Hepatic stellate cell (primary cell): ENCODE results near the gene NSDHL.
A peak's percentile ranks its signal among the peaks of the same experiment; 100 is the strongest.
"Not testable (repeated sequence)": the region's sequence is repeated elsewhere in the genome, so short reads cannot be mapped to it uniquely, and the experiment has no call there.

Experiments
- DNase-seq: peaks from one replicate; pipeline ENCODE4 v3.0.0; 2011; ENCODE audit warnings: low spot score

Gene NSDHL

DNA sequence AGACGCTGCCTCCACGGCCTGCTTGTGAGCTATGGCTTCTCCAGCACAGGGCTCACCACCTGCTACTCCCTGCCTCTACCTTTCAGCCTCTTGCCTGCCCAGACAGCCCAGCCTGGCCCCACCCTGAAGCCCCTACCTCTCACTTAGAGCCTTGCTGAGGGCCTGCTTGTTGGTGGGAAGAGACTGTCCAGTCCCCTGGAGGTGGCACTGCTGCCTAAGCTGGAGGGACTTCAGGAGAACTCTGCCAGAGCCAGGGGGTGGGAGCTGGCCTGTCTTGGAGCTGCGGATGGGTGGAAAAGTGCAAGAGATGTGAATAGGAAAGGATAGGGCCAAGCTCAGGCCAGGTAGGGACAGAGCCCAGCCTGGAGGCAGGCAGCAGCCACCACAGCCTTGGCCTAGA is 64.3 kb downstream of the NSDHL start:
- no peak for DNase-seq

DNA sequence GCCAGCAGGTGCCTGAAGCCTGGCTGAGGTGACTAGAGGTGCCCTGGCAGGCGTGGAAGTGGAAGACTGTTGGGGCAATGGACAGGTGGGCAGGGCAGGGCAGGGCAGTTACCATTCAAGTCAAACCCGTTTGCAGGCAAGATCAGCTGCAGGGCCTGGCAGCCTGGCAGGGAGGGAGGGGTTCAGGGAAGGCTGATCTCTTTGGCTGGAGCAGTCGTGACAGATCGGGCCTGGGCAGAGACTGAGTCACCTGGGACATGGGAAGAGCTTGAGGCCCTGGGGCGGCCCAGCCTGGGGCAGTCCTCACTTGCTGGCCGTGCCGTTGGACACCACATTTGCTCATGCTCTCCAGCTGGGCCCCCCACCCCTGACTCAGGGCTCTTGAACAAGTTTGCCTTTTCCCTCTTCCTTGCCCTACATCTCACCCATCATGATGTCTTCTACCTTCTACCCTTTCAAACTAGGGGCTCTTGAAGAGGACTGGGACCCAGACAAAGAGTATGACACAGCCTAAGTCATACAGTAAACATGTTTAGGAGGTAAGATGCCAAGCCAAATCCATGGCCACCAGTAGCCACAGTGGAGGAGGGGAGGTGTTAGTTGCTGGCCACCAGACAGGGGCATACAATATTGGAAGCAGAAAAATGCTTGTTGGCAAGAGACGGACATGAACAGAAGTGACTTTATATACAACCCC is 65.0 kb downstream of the NSDHL start:
- no peak for DNase-seq

DNA sequence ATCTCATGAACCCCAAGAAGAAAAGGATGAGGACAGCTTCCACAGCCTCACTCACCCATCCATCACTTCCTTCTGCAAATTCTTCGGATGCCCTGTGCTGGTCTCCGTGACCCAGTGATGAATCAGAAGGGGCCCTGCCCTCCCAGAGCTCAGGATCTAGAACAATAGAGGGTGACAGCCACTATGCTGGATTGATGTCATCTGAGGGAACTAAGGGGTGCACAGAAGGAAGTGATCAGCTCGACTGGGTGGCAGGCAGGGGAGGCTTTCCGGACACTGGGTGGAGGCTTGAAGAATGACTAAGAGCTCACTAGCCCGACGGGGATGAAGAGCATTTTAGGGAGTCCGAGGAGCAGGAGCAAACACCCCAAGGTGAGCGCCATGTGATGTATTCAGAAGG is 65.6 kb downstream of the NSDHL start:
- DNase-seq, result peak; percentile 27

DNA sequence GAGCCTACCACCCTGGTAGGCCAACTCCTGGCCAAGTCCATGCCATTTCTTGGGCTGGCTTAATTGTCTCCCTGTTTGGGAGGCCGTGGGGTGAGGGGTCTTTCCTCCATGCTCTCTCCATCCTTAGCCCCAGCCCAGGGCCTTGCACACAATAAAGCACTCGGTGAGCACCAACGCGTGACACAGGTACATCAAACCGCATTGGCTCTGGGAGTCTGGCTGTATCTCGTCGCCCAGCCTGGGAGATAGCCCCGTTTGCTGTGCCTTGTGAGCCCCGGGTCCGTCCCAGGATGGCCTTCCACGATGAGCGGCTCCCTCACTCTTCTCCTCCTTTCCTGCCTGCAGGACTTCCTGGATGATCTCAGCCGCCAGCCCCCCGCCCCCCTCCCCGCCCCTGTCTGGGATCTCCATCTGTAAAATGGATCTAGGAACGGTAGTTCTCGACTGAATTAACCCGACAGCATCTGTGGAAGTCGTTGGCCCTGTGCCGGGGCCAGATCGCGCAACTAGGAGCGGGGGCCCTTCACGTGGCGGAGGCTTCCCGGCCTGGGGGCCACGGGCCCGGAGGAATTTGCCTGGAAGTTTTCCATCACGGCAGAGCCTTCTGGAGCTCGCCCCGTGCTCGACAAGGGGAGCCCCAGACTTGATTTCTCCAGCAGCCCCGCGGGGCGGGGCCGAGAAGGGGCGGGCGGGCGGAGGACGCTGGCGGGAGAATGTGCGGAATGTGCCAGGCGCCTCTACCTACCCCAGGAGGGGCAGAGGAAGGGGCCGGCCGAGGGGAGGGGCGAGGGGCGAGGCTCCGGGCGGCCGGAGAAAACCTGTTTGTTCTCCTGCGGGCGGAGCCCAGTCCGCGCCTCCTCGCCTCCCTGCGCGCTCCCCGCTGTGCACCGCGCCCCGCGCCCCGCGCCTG is 66.6 kb downstream of the NSDHL start, which contains the start of gene ZNF185:
TSS of gene ZNF185 (plus strand) at position 846 of the 910 bp plus-strand sequence. CDS start 16,423 bp downstream, outside the sequence.
- DNase-seq, result no peak

DNA sequence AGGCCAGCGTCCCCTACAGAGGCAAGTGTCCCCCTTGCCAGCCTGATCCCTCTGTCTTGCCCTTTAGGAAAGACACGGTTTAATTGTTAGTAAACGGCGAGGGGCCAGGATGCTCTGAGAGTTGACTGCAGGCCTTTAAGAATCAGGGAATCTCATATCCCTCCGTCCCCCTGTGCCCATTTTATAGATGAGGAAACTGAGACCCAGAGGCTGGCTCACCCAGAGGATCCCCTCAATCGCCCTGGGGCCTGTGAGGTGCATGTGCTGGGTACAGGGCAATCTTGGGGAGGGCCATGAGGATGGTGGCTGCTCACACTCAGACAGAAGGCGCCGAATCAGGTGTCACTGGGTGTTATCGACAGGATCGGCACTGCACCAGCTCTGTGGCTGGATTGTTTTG is 67.6 kb downstream of the NSDHL start:
- DNase-seq, result no peak

DNA sequence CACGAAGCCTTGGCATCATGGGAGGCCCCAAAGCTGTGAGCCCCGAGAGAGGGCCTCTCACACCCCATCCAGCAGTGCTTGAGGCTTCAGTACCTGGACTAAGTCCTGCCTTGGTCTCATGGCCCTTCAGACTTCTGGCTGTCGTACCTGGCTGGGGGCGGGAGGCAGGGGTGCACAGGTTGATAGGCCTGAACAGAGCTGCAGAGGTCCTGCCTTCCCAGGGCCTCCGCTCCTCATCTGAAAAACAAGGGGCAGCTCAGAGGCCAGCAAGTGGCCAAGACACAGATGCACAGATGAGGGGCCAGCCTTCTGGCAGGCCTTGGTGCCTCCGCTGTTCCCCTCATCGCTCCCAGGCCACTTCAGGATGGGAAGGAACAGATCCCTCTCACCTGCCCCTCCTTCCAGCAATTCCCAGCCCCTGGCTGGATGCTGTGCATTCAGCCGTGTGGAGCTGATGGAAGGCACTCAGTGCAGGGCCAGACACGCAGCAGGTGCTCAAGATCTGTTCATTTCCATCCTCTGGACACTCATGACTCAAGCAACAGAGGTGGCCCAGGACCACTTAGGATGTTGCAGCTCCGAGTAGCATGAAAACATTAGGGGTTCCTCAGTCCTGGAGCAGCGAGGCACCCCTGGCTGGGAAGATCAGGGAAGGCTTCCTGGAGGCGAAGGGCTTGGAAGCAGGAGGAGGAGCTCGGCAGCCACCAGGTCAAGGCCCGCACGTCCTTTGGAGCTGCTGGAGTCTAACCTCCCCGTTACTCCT is 68.4 kb downstream of the NSDHL start:
- DNase-seq, result no peak

DNA sequence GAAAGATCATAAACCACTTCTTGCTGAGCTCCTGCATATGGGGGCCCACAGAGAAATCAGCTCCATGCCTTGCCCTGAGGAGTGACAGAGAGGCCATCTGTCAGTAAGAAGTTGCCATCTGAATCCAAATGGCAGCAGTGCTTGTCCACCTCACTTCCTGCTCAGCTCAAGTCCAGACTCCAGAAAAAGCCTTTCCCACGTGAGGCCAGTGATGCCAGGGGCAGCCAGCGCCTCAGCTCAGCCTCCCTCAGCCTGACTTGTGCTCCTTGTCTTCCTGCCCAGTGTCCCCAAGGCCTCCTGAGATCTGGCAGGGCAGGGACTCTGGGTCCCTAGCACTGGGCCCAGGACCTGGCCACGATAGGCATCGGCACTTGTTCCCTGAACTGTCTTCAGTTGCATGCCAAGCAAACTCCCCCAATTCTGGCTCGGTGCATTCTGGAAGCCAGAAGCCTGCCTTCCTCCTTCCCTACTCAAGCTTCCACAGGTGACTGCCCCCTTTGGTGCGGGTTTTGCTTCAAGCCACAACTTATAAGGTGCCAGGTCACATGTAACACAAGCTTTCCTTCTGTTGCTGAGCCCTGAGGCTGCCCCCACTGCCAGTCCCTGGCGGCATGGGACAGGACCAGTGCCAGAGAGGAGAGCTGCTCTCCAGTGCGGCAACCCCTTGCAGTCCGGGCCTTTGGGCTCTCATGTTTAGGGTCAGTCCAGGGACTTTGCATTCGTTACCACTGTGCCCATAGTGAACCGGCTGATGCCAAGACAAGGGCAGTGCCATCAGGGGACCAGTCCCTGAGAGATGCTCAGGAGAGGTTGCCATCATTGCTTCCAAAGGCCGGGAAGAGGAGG is 69.2 kb downstream of the NSDHL start:
- no peak for DNase-seq

DNA sequence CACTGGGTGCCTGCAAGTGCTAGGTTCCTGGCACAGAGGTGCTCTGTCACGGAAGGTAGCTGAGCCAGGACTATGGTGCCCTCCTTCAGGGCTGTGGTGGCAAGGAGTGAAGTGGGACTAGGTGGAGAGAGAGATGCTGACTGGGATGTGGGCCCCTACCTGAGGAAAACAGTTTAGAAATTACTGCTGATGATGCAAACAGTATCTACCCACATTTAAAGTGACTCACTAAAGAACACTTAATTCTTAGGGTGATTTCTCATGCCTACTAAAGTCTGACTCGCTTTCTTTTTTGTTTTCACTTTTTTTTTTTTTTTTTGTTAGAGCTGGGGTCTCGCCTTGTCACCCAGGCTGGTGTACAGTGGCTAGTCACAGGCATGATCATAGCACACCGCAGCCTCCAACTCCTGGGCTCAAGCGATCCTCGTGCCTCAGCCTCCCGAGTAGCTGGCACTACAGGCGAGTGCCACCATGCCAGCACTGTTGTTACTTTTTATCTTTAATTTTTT is 70.1 kb downstream of the NSDHL start:
- DNase-seq, result no peak

DNA sequence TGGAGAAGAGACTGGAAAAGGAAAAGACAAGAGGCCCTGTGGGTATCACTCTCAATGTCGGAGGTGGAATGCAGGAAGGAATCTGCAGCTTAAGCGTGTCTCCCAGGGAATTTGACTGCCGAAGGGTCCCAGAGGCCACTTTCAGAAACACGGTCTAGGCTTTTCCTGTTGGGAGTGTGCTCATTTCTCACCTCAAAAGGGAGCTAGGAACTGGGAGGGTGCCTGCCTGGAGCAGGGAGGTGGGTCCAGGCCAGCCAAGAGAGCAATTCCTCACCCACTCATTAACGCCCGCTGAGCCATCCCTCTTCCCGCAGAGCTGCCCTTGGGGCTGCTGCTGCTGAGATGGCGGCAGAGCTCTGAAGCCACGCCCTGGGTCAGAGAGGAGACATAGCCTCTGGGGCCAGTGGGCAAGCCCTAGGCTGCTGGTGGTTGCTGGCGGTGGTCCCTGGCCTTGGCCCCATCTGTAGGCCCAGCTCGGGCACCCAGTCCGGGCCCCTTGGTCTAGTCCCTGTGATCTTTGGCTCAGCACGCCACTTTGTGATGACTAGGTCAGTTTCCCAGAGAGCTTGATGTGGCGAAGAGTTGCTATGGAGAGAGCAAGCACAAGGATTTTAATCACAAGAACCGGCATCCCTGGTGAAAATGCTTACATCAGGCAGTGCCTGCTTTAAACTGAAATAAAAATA is 71.1 kb downstream of the NSDHL start:
- no peak for DNase-seq

DNA sequence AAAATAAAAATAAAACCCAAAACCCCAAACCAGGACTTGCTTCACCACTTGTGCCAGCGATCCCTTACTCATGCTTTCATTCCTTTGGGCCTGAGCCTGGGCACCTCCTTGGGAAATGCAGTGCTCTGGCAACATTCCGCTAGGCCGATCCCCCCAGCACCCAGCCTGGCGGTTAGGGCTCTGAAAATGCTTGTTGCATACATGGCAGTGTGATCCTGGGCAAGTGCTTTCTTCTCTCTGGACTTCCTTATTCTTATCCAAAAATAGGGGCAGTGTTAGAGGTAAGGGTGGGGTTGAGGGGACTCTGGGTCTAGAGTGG is 71.6 kb downstream of the NSDHL start:
- DNase-seq, result no peak

DNA sequence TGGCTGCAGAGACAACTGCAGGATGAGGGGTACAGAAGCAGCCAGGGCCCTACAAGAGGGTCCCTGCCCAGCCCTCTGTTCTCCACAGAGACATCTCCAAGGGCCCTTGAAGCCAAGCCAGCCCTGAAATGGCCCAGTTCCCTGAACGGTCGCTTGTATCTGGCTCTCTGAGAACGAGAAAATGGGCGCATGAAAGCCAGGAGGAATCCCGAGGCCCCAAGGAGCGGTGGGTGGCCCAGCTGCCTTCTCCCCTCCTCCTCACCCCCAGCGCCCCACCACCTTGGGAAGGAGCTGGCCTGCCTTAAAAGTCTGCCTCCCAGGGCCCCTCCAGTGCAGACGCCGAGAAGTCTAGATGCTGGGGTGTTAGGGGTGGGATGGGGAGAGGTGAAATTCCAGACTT is 72.7 kb downstream of the NSDHL start:
- DNase-seq, result no peak

DNA sequence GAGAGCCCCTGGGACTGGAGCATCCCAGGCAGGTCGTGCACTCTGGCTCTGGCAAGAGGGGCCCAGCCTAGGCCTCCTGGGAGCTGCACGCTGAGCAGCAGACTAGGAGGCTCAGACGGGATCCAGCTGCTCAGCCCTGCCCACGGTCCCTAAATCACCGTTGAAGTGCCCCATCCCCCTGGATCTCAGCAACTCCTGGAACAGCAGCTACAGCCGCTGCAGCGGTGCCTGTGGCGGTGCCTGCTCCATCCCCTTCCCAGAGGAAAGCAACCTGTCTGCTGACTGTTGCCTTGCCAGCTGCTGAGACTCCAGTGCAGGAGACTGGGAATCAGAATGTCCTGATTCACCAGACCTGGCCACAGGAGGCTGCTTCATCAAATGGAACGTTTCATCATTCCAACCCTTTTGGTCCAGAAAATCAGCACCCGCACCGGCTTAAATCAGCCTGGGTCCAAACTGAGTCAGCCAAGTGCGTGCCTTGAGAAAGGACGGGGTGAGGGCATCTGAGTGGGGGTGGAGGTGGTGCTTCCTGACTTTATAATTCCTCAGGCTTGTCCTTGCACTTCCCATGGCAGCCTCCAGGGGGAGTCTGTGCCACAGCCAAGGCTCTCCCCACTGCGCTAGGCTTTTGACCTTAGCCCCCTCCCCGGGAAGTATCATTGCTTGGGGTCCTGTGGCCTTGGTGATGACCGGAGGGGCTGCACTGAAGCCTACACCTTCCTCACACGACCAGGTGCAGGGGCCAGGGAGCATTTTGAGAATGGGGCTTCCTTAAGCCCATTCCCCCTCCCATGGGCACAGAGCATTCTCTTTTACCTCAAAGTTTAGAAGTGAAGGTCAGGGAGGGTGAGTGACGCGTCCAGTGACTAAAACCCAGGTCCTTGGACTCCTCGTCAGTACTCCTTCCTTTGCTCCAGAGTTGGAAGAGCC is 73.6 kb downstream of the NSDHL start:
- DNase-seq, result peak; percentile 89

DNA sequence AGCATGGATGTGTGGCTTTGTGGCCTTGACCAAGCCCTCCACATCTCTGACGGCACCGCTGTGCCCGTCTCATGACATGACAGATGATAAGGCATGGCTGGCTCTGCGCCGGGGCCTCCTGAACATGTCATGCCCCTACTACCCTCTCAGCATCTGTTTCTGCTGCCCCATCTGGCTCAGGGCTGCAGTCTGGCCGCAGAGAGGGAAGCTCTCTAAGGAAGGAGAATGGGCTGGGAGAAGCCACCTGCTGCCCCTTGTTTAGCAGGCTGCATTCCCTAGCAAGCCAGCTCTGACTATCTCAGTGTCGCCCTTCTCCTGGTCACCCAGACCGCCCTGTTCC is 74.2 kb downstream of the NSDHL start:
- no peak for DNase-seq

DNA sequence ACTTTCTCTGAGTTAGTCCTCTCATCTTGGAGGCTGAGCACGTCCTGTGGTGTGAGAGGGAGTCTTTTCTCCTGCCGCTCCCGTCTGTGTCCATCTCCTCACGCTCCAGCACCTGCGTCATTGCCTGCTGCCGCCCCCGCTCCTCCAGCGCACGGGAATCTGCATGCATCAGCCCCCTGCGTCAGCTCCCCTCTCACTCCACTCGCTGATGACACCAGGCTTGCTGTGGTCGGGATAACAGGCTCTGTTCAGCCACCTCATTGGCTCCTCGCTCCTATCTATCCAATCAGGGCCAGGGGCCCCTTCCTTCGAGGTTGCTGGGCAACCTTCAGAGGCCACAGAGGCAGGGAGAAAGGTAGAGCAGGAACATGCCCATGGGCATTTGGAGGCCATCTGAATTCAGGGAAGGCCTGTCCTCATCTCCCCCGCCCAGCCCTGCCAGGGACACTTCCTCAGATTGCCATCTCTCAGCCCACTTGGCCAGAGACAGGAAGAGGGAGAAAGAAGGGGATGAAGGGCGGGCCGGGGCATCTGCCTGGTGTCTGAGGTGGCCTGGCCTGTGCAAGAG is 76.3 kb downstream of the NSDHL start:
- DNase-seq, result no peak

DNA sequence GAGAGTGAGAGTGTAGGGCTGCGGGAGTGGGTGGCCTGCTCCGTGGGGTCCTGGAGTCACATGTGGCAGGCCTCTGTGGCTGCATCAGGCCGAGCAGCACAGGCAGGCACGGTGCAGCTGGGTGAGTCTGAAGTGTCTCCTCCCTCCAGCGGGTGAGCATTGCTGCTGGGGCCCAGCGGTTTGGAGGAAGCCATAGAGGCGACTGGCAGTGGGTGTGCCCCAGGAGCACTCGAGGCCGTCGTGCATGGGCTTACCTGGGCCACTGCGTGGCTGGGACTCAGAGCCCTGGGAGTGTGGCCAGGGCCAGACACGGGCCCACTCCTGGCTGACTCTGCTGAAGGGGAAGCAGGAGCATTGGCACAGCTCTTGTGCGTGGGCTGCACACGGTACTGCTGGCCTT is 77.6 kb downstream of the NSDHL start:
- DNase-seq, result no peak

DNA sequence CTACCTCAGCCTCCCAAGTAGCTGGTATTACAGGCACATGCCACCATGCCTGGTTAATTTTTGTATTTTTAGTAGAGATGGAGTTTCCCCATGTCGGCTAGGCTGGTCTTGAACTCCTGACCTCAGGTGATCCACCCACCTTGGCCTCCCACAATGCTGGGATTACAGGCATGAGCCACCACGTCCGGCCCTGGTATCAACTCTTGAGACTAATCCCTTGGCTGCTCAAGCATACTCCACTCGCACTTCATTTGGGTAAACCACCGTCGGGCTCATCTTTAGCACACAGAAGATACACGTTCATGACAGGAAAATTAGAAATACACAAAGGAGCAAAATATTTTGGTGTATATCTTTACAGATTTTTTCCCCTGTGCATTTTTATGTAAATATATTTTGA is 79.2 kb downstream of the NSDHL start:
- DNase-seq, result not testable (repeated sequence)

DNA sequence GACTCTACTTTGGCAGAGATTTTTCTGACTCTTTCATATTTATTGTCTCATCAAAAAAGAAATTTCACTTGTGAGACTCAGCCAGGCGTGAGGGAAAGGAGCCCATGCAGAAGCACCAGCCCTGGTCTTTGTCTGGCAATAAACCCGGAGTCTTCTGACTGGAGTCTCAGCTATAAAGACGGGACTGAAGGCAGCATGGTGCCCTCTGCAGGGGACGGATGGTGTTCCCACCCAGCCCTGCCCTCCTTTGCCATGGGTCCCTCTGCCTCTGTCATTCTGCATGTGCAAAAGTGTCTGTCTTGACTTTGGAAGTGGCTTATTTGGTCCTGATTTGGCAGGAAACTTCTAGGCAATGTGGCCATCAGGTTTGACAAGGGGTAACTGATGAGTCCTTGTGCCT is 81.2 kb downstream of the NSDHL start:
- peak; percentile 45 for DNase-seq

DNA sequence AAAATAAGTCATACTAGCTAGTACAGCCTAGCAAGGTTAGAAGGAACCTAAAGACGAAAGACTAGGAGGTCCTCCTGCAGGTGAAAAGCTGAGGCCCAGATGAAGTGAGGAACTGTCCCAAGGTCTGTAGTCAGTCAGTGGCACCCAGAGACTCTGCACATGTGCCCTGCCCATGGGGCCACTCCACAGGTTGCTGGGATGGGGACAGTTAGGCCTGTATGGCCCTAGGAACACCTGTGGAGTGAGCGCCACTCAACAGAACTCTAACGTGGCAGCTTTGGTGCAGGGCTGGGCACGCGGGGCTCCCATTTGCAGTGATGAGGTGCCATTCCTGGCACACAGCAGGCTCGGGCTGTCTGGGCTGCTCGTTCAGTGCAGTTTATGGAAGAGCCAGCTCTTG is 81.8 kb downstream of the NSDHL start:
- no peak for DNase-seq

DNA sequence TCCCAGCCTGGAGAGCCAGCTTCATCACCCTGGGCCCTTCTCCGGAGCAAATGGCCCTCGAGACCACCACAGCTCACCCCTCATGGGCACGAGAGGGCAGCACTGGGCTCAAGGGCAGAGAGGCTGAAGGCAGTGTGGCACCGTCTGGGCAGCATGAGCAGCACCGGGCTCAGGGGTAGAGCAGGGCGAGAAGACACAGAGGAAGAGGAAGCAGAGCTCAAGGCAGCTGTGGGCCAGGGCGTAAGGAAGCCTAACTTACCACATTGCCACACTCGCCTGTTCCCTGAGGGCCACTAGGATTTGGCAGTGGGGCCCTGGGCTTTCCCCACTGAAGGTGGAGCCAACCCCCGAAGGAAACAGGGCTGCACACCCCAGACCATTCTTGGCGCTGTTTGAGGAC is 82.5 kb downstream of the NSDHL start:
- DNase-seq, result no peak

DNA sequence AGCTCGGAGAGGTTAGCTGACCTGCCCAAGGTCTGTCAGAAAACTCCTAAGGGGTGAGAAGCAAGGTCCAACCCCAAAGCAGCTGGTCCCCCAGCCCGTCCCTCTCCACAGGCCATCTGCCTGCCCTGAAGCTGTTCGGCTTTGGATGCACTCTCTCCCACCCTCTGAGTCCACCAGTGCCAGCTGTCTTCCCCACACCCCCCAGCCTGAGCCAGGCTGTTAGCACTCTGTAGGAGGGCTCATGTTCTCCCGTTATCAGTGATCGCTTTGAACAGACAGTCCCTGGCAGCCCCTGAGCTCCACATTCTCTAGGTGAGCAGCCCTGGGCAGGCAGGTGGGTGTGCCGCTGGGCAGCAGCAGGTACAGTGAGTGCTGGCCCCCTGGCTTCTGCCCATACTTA is 83.0 kb downstream of the NSDHL start:
- no peak for DNase-seq
